Measurements from ENCODE around the gene CSNK1E.

DNA sequence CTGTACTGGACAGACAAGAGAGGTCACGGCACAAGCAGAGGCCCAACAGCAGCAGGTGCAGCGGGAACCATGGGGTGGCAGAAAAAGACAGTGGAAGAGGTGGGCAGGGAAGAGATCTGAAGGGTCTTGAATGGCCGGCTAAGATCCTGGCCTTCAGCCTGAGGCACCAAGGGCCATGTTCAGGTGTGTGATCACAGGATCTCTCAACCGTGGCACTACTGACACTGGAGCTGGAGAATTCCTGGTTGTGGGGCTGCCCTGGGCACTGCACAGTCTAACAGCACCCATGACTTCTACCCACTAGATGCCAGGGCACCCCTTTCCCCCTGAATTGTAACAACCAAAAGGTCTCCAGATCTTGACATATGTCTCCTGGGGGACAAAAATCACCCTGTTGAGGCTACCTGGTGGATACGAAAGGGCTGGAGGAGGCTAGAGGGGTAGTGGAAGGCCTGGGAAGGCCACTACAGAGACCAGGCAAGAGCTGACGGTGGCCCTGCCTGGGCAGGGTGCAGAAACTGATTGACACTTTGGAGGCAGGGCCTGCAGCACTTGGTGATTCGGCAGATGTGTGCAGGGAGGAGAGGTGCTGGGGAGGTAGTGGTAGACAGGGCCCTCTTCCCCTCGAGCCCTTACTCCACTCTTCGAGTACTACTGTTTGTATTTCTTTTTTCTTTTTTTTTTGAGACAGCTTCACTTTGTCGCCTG, 8.3 kb downstream of the CSNK1E start:
- TF ChIP-seq, protein P1, sequence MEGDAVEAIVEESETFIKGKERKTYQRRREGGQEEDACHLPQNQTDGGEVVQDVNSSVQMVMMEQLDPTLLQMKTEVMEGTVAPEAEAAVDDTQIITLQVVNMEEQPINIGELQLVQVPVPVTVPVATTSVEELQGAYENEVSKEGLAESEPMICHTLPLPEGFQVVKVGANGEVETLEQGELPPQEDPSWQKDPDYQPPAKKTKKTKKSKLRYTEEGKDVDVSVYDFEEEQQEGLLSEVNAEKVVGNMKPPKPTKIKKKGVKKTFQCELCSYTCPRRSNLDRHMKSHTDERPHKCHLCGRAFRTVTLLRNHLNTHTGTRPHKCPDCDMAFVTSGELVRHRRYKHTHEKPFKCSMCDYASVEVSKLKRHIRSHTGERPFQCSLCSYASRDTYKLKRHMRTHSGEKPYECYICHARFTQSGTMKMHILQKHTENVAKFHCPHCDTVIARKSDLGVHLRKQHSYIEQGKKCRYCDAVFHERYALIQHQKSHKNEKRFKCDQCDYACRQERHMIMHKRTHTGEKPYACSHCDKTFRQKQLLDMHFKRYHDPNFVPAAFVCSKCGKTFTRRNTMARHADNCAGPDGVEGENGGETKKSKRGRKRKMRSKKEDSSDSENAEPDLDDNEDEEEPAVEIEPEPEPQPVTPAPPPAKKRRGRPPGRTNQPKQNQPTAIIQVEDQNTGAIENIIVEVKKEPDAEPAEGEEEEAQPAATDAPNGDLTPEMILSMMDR (conservative IDR thresholded peaks at IDR 0.05; ENCODE audit: low read depth, low read length): no peak
- no peak for TF ChIP-seq EZH2 (IDR thresholded peaks at IDR 0.05; ENCODE audit: borderline replicate concordance, low read depth, low read length, poor library complexity, severe bottlenecking)
